Mesothelial cell of epicardium (in vitro differentiated cells): ENCODE results near the gene ZNF763. TPM values are rescaled to one million over a fixed set of nuclear protein-coding genes. Genes with fewer than 3 reads are reported as not detected.

Source experiments
- DNase-seq, 2 experiments: peaks; one replicate each; pipeline ENCODE4 v3.0.0; 2021; ENCODE audit warnings: low spot score in 2 of 2; ENCODE audit not compliant: unreplicated experiment in 2 of 2
- H3K27ac Mint-ChIP-seq: 2 replicates; pipeline ENCODE4 v1.8.0; 2021; ENCODE audit warnings: mixed read lengths
- H3K27me3 Mint-ChIP-seq: 2 replicates; pipeline ENCODE4 v1.8.0; 2021; ENCODE audit warnings: low read depth, mixed read lengths
- H3K36me3 Mint-ChIP-seq: 2 replicates; pipeline ENCODE4 v1.8.0; 2021; ENCODE audit warnings: mixed read lengths
- H3K4me1 Mint-ChIP-seq: 2 replicates; pipeline ENCODE4 v1.8.0; 2021; ENCODE audit warnings: mixed read lengths
- H3K4me3 Mint-ChIP-seq: 2 replicates; pipeline ENCODE4 v1.8.0; 2021; ENCODE audit warnings: mild to moderate bottlenecking, moderate library complexity, mixed read lengths
- H3K9me3 Mint-ChIP-seq: 2 replicates; pipeline ENCODE4 v1.8.0; 2021; ENCODE audit warnings: mixed read lengths
- CTCF ChIP-seq: fragments of 200-600 bp; sonication (generic); IDR thresholded peaks from one replicate; pipeline ENCODE4 v1.5.0; 2021; ENCODE audit warnings: antibody characterized with exemption; ENCODE audit not compliant: unreplicated experiment
- total RNA-seq: library from RNA; stranded (reverse); gene quantifications from 3 replicates; pipeline ENCODE4 v1.2.1, GENCODE V29; 2021

ZNF763 gene
- total RNA-seq, 1 donor from 2014 or later = 7.1 TPM

GRCh38 chr19:11964496-11964857, 363 bp upstream of the ZNF763 start:
- H3K27me3 Mint-ChIP-seq = no peaks in the 10 kb centered on the region

DNA sequence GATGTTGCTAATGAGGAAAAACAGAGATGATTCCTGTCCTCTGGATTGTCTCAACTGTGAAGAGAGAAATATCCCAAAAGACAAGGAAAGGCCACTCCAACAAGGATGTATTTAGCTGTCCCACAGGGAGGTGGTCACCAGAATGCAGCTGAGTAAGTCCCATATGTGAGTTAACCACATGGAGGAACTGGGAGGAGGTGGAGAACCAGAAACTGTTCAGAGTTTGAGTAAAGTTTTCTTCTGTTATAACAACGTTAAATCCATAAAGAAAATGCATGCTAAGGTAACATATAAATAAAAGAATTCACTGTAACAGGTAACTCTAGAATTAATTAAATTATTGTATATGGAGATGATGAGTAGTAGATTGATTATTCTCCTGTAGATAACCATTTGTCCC, 5.3 kb downstream of the ZNF763 start:
- no peak for DNase-seq
- TF ChIP-seq CTCF = no peak
- Mint-ChIP-seq H3K27me3 (no peaks in the 10 kb centered on the region), H3K4me1 (peaks cover 14% of the 10 kb centered on the region), H3K36me3 (peaks cover 44% of the 10 kb centered on the region), H3K9me3 (peaks cover 35% of the 10 kb centered on the region), H3K4me3 (no peak overlapping the region), H3K27ac (no peak overlapping the region)

More at GRCh38 chr19:11964496-11964857, 363 bp upstream of the ZNF763 start:
- Mint-ChIP-seq H3K4me3 (peak overlapping the region; percentile 92), H3K9me3 (peaks cover 8% of the 10 kb centered on the region), H3K4me1 (peaks cover 26% of the 10 kb centered on the region), H3K36me3 (peaks cover 18% of the 10 kb centered on the region), H3K27ac (peak overlapping the region; percentile 90)
- no peak for TF ChIP-seq CTCF
- DNase-seq = no peak

DNA sequence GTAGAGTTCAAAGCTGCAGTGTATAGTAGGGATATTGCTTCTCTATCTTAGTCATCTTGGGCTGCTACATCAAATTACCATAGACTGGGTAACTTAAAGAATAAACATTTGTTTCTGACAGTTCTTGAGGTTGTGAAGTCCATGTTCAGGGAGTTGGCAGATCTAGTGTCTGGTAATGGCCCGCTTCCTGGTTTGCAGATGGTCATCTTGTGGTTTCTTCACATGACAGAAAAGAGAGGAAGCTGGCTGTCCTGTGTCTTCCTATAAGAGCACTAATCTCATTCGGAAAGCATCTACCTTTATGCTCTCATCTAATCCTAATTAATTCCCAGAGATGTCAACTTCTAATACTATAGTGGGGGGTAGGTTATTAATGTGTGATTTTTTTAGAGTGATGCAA, 6.2 kb downstream of the ZNF763 start:
- H3K4me1 Mint-ChIP-seq = peaks cover 6% of the 10 kb centered on the region
- TF ChIP-seq CTCF = no peak
- H3K36me3 Mint-ChIP-seq = peaks cover 51% of the 10 kb centered on the region
- H3K4me3 Mint-ChIP-seq = no peak overlapping the region
- H3K9me3 Mint-ChIP-seq = peaks cover 41% of the 10 kb centered on the region
- H3K27ac Mint-ChIP-seq = no peak overlapping the region
- no peak for DNase-seq
- no peaks in the 10 kb centered on the region for H3K27me3 Mint-ChIP-seq

DNA sequence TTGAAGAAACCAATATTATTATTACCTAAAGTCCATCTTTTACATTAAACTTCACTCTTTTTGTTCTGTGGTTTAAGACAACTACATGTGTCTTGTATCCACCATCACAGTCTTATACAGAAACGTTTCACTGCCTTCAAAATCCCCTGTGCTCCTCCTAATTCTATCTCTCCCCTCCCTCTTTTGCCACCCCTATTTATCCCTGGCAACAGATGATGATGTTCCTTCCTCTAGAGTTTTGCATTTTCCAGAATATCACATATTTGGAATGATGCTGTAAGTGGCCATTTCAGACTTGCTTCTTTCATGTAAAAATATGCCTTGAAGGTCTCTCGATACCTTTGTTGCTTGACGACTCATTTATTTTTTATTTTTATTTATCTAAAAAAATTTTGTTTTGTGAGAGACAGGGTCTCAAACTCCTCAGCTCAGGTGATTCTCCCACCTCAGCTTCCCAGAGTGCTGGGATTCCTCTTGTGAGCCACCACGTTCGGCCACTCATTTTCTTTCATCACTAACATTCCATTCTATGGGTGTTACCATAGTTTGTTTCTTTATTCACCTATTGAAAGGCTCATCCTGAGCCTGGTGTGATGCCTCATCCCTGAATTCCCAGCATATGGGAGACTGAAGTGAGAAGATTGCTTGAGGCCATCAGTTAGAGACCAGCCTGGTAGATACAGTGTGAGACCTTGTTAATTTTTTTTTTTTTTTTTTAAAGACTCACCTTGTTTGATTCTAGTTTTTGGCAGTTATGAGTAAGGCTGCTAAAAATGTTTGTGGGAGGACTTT, 8.4 kb downstream of the ZNF763 start:
- Mint-ChIP-seq H3K4me1 (no peaks in the 10 kb centered on the region), H3K9me3 (peaks cover 60% of the 10 kb centered on the region), H3K27me3 (no peaks in the 10 kb centered on the region), H3K27ac (no peak overlapping the region), H3K4me3 (no peak overlapping the region), H3K36me3 (peaks cover 65% of the 10 kb centered on the region)
- TF ChIP-seq CTCF = no peak
- no peak for DNase-seq

- H3K27me3 Mint-ChIP-seq = no peaks in the 10 kb centered on the region
- H3K36me3 Mint-ChIP-seq = peaks cover 65% of the 10 kb centered on the region
- DNase-seq = no peak
- H3K9me3 Mint-ChIP-seq = peaks cover 77% of the 10 kb centered on the region
- H3K4me3 Mint-ChIP-seq = no peak overlapping the region
- no peaks in the 10 kb centered on the region for H3K4me1 Mint-ChIP-seq
- H3K27ac Mint-ChIP-seq = no peak overlapping the region
- TF ChIP-seq CTCF = no peak
These were observed 13.8 kb downstream of the ZNF763 start for GRCh38 chr19:11978492-11979100.
